Measurements from ENCODE around the gene MFAP4.

MFAP4 gene

DNA sequence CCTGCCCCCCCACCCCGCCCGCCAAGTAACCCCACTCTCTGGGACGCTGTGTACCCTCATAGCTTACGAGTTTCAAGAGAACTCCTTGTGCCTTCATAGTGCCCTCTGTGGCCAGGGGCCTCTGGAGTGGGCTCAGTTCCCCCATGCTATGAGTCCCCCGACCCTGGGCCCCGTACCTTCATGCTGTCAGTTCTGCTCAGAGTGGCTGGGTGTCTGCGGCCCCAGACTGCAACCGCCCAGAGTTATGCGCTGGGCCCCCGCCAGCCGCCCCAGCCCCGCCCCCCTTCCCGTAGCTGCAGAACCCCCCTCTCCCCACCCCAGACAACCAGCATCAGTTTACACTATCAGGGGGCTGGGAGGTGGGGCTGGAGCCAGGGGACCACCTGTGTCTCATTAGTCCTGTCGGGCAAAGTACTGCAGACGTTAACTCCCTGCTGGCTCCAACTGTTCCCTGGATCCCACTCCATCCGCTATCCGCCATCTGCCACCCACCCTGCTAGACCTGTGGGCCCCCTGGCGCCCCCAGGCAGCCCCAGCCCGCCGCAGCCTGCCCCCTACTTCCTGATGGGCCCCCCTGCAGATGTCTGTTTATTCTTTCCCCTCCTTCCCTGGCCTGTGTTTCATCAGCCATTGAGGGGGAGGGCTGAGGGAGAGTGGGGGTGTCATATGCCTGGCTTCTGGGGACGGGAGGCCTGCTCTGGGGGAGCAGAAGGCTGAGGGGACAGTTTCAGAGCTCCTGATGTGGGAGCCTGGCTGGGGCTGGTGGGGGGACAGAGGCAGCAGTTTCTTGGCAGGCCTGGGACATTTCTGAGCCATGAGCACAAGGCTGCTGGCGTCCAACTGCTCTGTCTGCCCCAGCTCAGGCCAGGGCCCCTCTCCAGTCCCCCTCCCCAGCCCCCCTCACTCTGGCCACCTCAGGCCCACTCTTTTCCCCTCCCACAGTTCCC is at the start of gene MFAP4:
MFAP4 (minus strand) TSS at position 217 of the 947 bp plus-strand sequence; CDS start at position 182, 35 bp downstream.
- no peak for DNase-seq

GRCh38 chr17:19433727-19434340 is 46.8 kb upstream of the MFAP4 start:
- DNase-seq, result no peak

- no peak for DNase-seq
Measured at GRCh38 chr17:19433255-19433654, 46.3 kb upstream of the MFAP4 start.

DNA sequence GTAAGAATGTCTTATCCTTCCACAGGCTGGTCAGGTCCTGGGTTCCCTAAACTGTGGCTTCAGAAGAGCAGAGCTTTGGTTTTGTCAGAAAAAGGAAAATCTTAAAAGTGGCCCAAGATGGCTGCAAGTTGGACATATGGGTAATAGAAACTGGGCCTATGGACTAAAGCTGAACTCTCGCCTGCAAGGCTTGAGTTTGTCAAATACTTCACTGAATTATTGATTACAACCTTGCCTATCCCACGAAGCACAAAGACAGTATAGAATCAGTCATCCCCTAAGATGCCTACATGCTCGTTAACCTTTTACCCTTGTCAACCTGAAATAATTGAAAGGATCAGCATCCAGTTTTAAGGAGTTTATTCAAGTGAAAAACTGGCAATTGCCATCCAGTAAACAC is 44.7 kb upstream of the MFAP4 start:
- no peak for DNase-seq

GRCh38 chr17:19426631-19427030 is 39.6 kb upstream of the MFAP4 start:
- no peak for DNase-seq

GRCh38 chr17:19424934-19425868 is 38.2 kb upstream of the MFAP4 start:
- DNase-seq, result no peak

- no peak for DNase-seq
Measured at GRCh38 chr17:19421926-19422325, 34.9 kb upstream of the MFAP4 start.

DNA sequence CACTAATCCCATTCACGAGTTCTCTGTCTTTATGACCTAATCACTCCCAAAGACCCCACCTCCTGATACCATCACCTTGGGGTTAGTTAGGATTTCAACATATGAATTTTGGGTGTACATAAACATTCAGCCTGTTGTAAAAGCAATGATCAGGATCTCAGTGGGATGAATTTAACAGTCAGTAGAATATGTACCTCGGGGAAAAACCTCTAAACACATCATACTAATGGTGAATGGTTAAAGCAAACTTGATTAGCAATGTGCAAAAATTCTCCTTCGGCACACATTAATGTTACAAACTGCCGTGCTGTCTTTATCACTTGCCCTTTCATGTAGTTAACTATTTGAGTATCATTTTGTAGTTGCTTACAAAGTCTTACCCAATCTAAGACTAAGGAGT is 34.2 kb upstream of the MFAP4 start:
- DNase-seq, result no peak

DNA sequence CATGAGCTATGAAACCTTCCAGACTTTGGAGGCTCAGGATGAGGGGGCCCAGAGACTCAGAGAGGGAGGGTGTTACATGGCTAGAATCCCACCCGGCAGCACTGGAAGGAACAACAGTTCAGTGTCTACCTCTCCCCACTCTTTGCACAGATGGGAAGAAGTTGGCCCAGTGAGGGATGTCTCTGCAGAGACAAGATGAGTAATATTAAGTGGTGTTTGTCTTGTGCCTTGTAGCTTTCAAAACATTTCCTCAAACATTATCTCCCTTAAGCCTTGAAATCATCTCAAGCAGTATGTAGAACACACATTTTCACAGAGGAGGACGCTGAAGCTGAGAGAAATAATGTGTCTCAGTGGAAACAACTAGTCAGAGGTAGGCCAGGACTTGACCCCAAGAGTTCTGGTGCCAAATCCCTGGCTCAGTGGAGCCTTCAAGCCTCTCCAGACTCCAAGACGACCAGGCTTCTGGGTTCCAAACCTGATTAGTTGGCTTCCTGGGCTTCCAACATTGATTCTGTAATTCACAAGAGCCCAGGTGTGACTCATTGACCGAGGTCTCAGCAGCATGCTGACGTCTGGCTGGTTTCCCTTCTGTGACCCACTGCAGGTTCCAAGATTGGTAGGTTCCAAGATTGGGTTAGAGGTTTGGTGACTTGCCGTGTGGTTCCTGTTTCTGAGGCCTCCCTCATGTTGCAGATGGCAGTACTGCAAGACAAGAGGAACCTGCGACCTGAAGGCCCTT is 31.4 kb upstream of the MFAP4 start:
- DNase-seq, result no peak

- DNase-seq, result no peak
Measured at GRCh38 chr17:19417611-19418010, 30.6 kb upstream of the MFAP4 start.

DNA sequence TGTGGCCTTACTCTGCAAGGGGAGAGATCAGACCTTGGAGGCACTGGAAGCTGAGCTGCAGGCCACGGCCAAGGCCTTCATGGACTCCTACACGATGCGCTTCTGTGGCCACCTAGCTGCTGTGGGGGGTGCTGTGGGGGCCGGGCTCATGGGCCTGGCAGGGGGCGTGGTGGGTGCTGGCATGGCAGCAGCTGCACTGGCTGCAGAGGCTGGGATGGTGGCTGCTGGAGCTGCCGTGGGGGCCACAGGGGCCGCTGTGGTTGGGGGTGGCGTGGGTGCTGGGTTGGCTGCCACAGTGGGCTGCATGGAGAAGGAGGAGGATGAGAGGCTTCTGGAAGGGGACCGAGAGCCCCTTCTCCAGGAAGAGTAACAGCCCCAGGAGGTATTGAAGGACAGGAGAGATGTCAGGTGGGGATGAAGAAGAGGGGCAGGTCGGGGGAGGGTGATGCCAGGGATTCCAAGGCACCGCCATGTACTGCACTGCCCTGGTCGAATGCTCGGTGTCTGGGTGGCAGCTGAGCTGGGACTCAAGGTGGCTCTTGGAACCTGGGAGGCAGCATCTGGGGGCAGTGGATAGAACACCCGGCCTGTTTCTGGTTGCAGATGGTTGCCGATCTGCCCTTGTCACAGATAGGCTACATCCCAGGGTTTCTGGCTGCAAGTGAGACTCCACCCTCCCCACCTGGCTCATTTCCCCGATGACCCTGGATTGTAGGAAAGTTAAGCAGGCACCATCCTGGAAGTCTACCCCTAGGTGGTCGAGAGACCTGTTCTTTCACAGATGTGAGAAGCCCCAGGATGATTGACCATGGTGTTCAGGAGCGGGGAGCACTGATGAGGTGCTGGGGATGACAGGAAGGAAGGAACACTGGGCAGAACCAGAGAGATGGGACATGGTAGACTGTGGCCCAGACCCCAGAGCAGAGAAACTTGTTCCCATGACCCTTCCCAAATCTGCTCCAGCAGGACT is 29.1 kb upstream of the MFAP4 start:
- DNase-seq, result no peak

DNA sequence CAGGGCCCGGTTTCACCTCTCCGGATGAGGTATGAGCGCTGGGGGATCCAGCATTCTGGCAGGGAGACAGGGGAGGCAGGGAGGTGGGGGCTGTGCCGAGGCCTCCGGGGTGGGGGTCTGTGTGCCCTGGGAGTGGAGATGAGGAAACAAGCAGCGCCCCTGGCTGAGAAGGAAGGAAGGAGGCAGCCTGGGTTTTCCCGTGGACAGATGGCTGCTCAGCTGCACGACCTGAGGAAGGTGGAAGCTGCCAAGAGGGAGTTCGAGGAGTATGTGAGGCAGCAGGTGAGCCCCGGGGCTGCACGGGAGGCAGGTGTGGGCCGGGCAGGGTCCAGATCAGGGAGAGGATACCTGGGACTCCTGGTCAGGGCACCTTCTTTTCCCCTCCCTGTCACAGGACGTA is 28.3 kb upstream of the MFAP4 start:
- DNase-seq, result no peak

DNA sequence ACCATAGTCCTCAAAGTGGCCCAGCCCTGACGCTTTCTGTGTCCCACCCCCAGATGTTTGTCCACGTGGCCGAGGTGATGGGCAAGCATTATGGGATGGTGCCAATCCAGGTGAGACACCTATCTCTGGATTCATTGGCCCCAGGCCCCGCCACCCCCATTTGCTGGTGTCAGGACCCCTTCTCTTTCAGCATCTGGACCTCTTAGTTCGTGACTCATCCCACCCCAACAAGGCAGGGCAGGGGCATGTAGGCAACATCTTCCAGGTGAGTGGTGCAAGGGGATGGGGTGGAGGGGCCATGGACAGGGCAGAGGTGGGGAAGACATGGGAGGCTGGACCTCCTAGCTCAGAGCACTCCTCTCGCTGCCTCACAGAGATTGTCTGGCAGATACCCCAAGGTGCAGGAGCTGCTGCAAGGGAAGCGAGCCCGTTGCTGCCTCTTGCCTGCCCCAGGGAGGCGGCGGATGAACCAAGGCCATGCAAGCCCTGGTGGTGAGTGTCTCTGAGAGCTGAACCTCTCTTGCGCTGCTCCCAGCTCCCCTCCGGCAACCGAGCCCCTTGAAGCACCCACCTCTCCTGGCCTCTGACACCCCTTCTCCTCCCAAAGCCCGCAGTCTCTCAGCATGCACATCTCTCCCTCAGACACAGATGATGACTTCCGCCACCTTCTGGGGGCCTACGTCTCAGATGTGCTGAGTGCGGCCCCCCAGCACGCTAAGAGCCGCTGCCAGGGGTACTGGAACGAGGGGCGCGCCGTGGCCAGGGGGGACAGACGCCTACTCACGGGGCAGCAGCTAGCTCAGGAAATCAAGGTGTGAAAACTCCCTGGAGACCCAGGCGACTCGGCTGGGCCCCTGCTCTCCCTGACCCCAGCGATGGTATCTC is 27.6 kb upstream of the MFAP4 start:
- no peak for DNase-seq

- no peak for DNase-seq
Measured at GRCh38 chr17:19413761-19414160, 26.8 kb upstream of the MFAP4 start.

- no peak for DNase-seq
Measured at GRCh38 chr17:19412984-19413383, 26.0 kb upstream of the MFAP4 start.

GRCh38 chr17:19412510-19412909 is 25.5 kb upstream of the MFAP4 start:
- DNase-seq, result no peak

DNA sequence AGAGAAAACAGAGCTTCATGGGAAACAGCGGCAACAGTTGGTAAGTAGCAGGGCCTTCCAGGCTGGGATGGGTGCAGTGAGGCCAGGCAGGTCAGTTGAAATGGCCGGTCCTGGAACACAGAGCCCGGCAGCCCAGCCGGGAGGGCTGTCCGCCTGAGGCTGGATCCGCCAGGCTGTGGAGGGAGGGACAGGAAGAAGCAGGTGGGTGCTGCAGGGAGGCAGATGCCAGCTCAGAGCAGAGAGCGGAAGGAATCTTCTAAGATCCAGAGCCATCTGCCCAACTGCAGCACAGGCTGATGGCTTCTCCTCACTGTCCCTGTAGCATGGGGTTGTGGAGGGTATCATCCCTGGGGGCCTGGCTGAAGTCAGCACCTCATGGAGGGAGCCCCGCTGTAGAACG is 24.6 kb upstream of the MFAP4 start:
- no peak for DNase-seq

DNA sequence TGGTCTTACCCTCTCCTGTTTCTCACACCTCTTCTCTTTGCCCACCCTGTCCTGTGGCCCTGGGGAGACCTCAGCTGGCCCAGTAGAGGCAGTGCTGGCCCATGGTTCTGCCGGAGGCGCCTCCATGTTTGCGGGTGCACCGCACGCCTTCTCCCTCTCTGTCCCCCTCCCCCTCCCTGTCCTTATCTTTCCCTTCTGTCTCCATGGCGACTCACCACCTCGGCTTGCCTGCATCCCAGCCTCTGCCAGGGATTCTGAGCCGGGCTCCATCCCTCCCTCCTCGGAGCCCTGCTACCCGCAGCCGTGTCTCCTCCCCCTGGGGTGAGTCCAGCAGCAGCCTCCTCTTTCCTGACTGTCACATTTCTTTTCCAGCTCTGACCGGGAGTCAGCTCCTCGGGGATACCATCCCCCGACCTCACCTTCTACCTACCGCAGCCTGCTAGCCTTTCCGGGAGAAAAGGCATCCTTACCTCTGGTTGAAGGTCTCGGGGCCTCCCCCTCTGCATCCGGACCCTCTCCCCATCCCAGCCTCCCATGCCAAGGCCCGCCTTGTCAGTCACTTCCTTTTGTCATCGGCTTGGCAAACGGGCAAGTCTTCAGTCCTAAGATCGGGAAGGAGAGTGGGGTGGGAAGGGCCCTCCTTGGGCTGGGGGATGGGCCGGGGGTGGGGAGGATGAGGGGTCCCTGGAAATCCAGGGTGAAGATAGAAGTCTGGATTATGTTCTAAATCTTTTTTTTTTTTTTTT is 24.1 kb upstream of the MFAP4 start, which contains the start of gene RNF112:
RNF112 (plus strand) TSS at position 358 of the 746 bp plus-strand sequence; CDS start at position 535, 177 bp downstream.
- no peak for DNase-seq

DNA sequence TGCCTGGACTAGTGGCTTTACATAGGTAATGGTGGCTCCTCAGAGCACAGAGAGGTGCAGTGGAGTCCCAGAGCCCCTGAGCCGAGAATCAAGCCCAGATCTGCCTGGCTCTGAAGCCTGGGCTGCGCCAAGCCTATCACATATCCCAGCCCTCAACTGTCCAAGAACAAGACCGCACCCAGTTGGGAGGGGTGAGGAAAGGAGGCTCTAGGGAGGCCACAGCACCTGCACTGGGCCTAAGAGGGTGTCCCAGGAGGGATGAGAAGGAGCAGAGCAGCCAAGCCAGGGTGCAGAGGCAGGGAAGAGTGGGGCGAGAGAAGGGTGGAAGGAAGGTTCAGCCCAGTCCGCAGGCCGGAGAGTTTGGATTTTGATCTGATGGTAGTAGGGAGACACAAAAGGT is 23.1 kb upstream of the MFAP4 start:
- DNase-seq, result peak; percentile 55
